Esophagus muscularis mucosa (tissue), 4 donors: ENCODE data around the gene WFDC1. TPM values are rescaled to one million over a fixed set of nuclear protein-coding genes. Genes with fewer than 3 reads are reported as not detected.

Source experiments
- DNase-seq: peaks from one replicate; pipeline ENCODE4 v3.0.0-alpha.2; 2017; ENCODE audit errors: extremely low spot score
- H3K27ac ChIP-seq, 4 donors: fragments of 200-600 bp; sonication (generic); replicated peaks in 1 of 4; 1 replicate in 3 of 4; 2 replicates in 1 of 4; pipeline ENCODE4 v1.5.1; 2016 to 2019; ENCODE audit warnings: mild to moderate bottlenecking in 1 of 4
- H3K27me3 ChIP-seq, 4 donors: fragments of 200-600 bp; sonication (generic); one replicate each; pipeline versions ENCODE4 v1.5.1 to v1.6.0; 2016 to 2019
- H3K36me3 ChIP-seq, 4 donors: fragments of 200-600 bp; sonication (generic); one replicate each; pipeline ENCODE4 v1.5.1; 2016 to 2019
- H3K4me1 ChIP-seq, 4 donors: fragments of 200-600 bp; sonication (generic); one replicate each; pipeline ENCODE4 v1.5.1; 2016 to 2019
- H3K4me3 ChIP-seq, 4 donors: fragments of 200-600 bp; sonication (generic); 1 replicate in 2 of 4; 2 replicates in 2 of 4; pipeline ENCODE4 v1.5.1; 2016 to 2019; ENCODE audit warnings: mild to moderate bottlenecking in 4 of 4, moderate library complexity in 1 of 4
- H3K9me3 ChIP-seq, 4 donors: fragments of 200-600 bp; sonication (generic); 1 replicate in 3 of 4; 2 replicates in 1 of 4; pipeline ENCODE4 v1.5.1; 2016 to 2019
- CTCF ChIP-seq, 3 experiments: fragments of 200-600 bp in 2 of 3; fragments of 450-650 bp in 1 of 3; sonication (generic) in 2 of 3; IDR thresholded peaks; one replicate each; pipeline ENCODE4 v1.5.1; 2017 to 2019; ENCODE audit warnings: antibody characterized with exemption in 3 of 3, mild to moderate bottlenecking in 2 of 3, moderate library complexity in 1 of 3
- EP300 ChIP-seq: sonication (generic); formaldehyde crosslinking; IDR thresholded peaks from one replicate; pipeline ENCODE4 v1.6.1; 2017; ENCODE audit warnings: antibody characterized with exemption
- POLR2A ChIP-seq: fragments of 450-650 bp; IDR thresholded peaks from one replicate; pipeline ENCODE4 v1.6.1; 2017; ENCODE audit warnings: antibody characterized with exemption, moderate library complexity, mild to moderate bottlenecking, low read depth
- POLR2AphosphoS5 ChIP-seq, 2 donors: sonication (generic); formaldehyde crosslinking; IDR thresholded peaks; one replicate each; pipeline ENCODE4 v1.6.1; 2017; ENCODE audit warnings: antibody characterized with exemption in 2 of 2
- WGBS: methylation state at CpG from one replicate; pipeline ENCODE4 v1.1.5; 2018; 5-methylcytosine and 5-hydroxymethylcytosine counted together
- intact Hi-C: fragments of 100-400 bp; cut with DNase I; formaldehyde crosslinking; loops from one replicate; pipeline ENCODE4 v1.15.1; 2023
- total RNA-seq, 4 donors: library from RNA; depleted of rRNA; stranded (reverse); fragments of >200 nt; gene quantifications; one replicate each; pipeline versions ENCODE4 v1.1.0 to v1.2.1, GENCODE V29; 2016

Gene WFDC1
- total RNA-seq, 4 donors from 2014 or later: 4.6 to 29.9 (median 15.6) TPM

- intact Hi-C loops: no loop called here
- peaks cover 6 to 32% (median 12%) of the 10 kb centered on the region in 4 donors for H3K4me1 ChIP-seq
- peaks cover 0 to 33% (median 0%) of the 10 kb centered on the region in 4 donors for H3K27me3 ChIP-seq
- no peak for DNase-seq
- no peak for TF ChIP-seq CTCF (IDR thresholded peaks at IDR 0.05)
- TF ChIP-seq EP300: no peak
- TF ChIP-seq POLR2AphosphoS5 (IDR thresholded peaks at IDR 0.05): no peak
- TF ChIP-seq POLR2A: no peak
- no peak overlapping the region for H3K27ac ChIP-seq
- H3K9me3 ChIP-seq: no peaks in the 10 kb centered on the region
- no peak overlapping the region for H3K4me3 ChIP-seq
- no peaks in the 10 kb centered on the region for H3K36me3 ChIP-seq
- 86% methylated on average over 22 of the region's 22 CpGs for WGBS
These were observed 12.7 kb downstream of the WFDC1 start for GRCh38 chr16:84307209-84307954.

DNA sequence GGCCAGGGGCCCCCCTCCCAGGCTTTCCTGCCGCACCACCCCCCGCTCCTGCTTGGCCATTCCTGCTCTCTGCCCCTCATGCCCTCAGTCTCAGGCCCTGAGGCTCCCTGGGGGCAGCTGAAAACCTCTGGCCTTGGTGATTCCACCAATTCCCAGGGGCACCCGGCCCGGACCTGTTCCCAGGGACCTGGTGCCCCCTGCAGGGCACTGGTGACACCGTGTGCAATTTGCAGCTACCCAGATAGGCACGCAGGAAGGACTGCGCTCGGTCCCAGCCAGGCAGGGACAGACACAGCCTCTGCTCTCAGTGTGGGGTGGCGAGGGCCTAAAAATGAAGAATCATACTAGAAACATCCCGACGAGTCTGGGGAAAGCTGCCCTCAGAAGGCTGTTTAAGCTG, 13.4 kb downstream of the WFDC1 start:
- H3K27me3 ChIP-seq: peaks cover 0 to 40% (median 0%) of the 10 kb centered on the region in 4 donors
- TF ChIP-seq EP300 (no peak), POLR2AphosphoS5 (IDR thresholded peaks at IDR 0.05) (peak in 1 of 2 donors; percentile 8), POLR2A (no peak), CTCF (IDR thresholded peaks at IDR 0.05) (peak; percentile 18 to 65 (median 51))
- no peak overlapping the region for H3K27ac ChIP-seq
- H3K4me3 ChIP-seq: no peak overlapping the region
- no peak for DNase-seq
- WGBS: 53% methylated on average over 7 of the region's 11 CpGs
- peaks cover 5 to 29% (median 14%) of the 10 kb centered on the region in 4 donors for H3K4me1 ChIP-seq
- intact Hi-C loops: loop anchor here (2.0 kb wide), 1 partner anchor 31 kb away; no protein-coding TSS in a partner anchor
- no peaks in the 10 kb centered on the region for H3K36me3 ChIP-seq
- no peaks in the 10 kb centered on the region for H3K9me3 ChIP-seq

DNA sequence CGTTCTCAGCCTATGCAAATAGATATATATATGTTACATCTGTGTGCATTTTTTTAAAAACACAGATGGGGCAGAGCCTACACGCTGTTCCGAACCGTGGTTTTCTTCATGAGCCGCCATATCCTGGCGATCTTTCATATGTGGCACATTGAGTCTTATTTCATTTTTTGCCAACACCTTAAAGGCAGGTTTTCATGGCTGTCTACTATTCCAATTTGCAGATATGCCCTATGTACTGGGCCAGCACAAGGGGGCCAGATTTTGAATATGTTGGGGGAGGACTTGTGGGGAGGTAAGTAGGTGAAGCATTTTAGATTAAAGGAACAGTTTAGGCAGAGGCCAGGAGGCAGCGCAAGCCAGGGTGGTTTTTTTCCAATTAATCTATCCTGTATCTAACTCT, 16.0 kb downstream of the WFDC1 start:
- no peaks in the 10 kb centered on the region for H3K9me3 ChIP-seq
- no peak overlapping the region for H3K27ac ChIP-seq
- H3K36me3 ChIP-seq: no peaks in the 10 kb centered on the region
- intact Hi-C loops: no loop called here
- TF ChIP-seq POLR2A: no peak
- TF ChIP-seq EP300: no peak
- TF ChIP-seq POLR2AphosphoS5 (IDR thresholded peaks at IDR 0.05): no peak
- no peak for TF ChIP-seq CTCF (IDR thresholded peaks at IDR 0.05)
- H3K4me1 ChIP-seq: peaks cover 0 to 16% (median 8%) of the 10 kb centered on the region in 4 donors
- no peak overlapping the region for H3K4me3 ChIP-seq
- WGBS: 90% methylated on average over 7 of the region's 7 CpGs
- peaks cover 0 to 51% (median 0%) of the 10 kb centered on the region in 4 donors for H3K27me3 ChIP-seq
- no peak for DNase-seq

DNA sequence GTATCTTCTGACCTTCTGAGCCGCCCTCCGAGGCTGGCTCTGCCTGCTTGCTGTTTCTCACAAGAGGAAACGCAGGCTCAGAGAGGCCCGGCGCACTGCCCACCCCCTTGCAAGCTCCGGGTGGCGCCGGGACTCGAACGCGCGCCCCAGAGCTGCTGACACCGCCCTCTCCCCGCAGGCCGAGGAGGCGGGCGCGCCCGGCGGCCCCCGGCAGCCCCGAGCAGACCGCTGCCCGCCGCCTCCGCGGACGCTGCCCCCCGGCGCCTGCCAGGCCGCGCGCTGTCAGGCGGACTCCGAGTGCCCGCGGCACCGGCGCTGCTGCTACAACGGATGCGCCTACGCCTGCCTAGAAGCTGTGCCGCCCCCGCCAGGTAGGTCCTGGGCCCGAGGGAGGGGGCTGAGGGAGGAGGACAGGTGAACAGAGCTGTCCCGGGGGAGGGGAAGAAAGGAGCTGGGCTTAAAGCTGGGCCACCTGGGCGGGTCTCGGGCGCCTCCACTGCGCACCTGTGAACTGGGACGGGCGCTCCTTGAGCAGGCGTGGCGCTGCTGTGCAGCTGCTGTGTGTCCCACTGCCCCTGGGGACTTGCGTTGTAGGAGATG, 18.2 kb downstream of the WFDC1 start:
- DNase-seq: no peak
- Histone ChIP-seq H3K4me1 (peaks cover 0 to 12% (median 8%) of the 10 kb centered on the region in 4 donors), H3K36me3 (no peaks in the 10 kb centered on the region), H3K4me3 (peak overlapping the region in 2 of 4 donors; percentile 30 to 31), H3K9me3 (peaks cover 0 to 6% (median 3%) of the 10 kb centered on the region in 4 donors), H3K27me3 (peaks cover 0 to 47% (median 0%) of the 10 kb centered on the region in 4 donors), H3K27ac (no peak overlapping the region)
- TF ChIP-seq POLR2A: no peak
- TF ChIP-seq EP300: no peak
- no peak for TF ChIP-seq POLR2AphosphoS5 (IDR thresholded peaks at IDR 0.05)
- no peak for TF ChIP-seq CTCF (IDR thresholded peaks at IDR 0.05)
- WGBS: 35% methylated on average over 17 of the region's 55 CpGs
- intact Hi-C loops: no loop called here
